HG03196 (cell line): ENCODE measurements around the gene MAP2K5.

Experiments
- ATAC-seq: cut with Tn5 transposase; IDR thresholded peaks from one replicate; pipeline ENCODE4 v1.9.1; 2021; ENCODE audit not compliant: unreplicated experiment

MAP2K5 gene

GRCh38 chr15:67852418-67852817 lies 309.9 kb downstream of the MAP2K5 start:
- no peak for ATAC-seq

GRCh38 chr15:67853454-67853853 lies 311.0 kb downstream of the MAP2K5 start:
- ATAC-seq: no peak

- no peak for ATAC-seq
Measured at GRCh38 chr15:67854358-67854757, 311.9 kb downstream of the MAP2K5 start.

GRCh38 chr15:67855842-67856241 lies 313.3 kb downstream of the MAP2K5 start:
- no peak for ATAC-seq
